PFSK-1 (cell line): ENCODE results near the gene CA14.

Experiments used
- FOXP2 ChIP-seq: optimal IDR thresholded peaks from 2 replicates; pipeline ENCODE3; 2011; ENCODE audit warnings: borderline replicate concordance, control low read depth, inconsistent platforms; ENCODE audit not compliant: insufficient read depth; ENCODE audit errors: extremely low read length, extremely low read depth
- POLR2AphosphoS5 ChIP-seq: IDR thresholded peaks from 2 replicates; pipeline ENCODE4 v1.6.1; 2012; ENCODE audit warnings: low read depth, mild to moderate bottlenecking, control low read depth, low read length, moderate library complexity
- REST ChIP-seq, 2 experiments: IDR thresholded peaks; 2 replicates each; pipeline versions ENCODE4 v1.6.1 to v1.8.0; 2011 to 2012; ENCODE audit warnings: low read depth in 2 of 2, low read length in 2 of 2, control low read depth in 1 of 2, inconsistent platforms in 1 of 2, mild to moderate bottlenecking in 1 of 2, moderate library complexity in 1 of 2; ENCODE audit not compliant: insufficient read depth in 1 of 2
- SIN3A ChIP-seq: IDR thresholded peaks from 2 replicates; pipeline ENCODE4 v1.6.1; 2012; ENCODE audit warnings: mild to moderate bottlenecking, low read length, moderate library complexity, borderline replicate concordance; ENCODE audit not compliant: insufficient read depth
- TAF1 ChIP-seq: IDR thresholded peaks from 2 replicates; pipeline ENCODE4 v1.6.1; 2012; ENCODE audit warnings: low read length, control low read depth, borderline replicate concordance; ENCODE audit not compliant: insufficient read depth

GRCh38 chr1:150226486-150226885, 31.1 kb upstream of the CA14 start:
- TF ChIP-seq REST (IDR thresholded peaks at IDR 0.05; ENCODE audit: insufficient read depth in 1 of 2, low read depth in 2 of 2, low read length in 2 of 2) (no peak), POLR2AphosphoS5 (no peak), FOXP2 (no peak), TAF1 (no peak), SIN3A (no peak)
